SIG-M5 treated with dmso at 0.1 percent for 504 hours (cell line): ENCODE results near the gene TMCO2.
"Not testable (repeated sequence)": the region's sequence is repeated elsewhere in the genome, so short reads cannot be mapped to it uniquely, and the experiment has no call there.

ENCODE experiments used
- DNase-seq: peaks from one replicate; lab custom pipeline; 2025; ENCODE audit not compliant: unreplicated experiment; lab: John Stamatoyannopoulos, UW

TMCO2 gene

GRCh38 chr1:40247655-40248054 lies at the start of gene TMCO2:
Gene TMCO2, plus strand, starts transcription at chr1:40247937. Its CDS starts 57 bp downstream, at chr1:40247994.
- no peak for DNase-seq

DNA sequence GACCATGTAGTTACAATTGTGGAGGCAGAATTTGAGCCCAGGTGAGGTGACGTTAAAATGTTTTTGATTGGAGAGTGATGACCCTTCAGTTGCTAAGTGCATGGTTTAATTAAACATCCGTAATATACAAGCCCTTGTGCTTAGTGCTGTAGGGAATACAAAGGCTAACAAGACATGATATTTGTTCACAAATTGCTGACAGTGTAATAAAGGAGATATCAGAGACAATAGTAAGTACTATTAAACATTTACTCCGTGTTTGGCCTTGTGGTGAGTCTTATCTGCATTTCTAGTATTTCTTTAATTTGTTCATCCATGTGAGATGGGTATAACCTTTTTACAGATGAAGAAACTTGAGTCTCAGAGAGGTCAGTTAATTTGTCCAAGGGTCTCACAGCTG lies 48.6 kb upstream of the TMCO2 start:
- no peak for DNase-seq

- no peak for DNase-seq
Observed at GRCh38 chr1:40204856-40205255, 42.9 kb upstream of the TMCO2 start.

DNA sequence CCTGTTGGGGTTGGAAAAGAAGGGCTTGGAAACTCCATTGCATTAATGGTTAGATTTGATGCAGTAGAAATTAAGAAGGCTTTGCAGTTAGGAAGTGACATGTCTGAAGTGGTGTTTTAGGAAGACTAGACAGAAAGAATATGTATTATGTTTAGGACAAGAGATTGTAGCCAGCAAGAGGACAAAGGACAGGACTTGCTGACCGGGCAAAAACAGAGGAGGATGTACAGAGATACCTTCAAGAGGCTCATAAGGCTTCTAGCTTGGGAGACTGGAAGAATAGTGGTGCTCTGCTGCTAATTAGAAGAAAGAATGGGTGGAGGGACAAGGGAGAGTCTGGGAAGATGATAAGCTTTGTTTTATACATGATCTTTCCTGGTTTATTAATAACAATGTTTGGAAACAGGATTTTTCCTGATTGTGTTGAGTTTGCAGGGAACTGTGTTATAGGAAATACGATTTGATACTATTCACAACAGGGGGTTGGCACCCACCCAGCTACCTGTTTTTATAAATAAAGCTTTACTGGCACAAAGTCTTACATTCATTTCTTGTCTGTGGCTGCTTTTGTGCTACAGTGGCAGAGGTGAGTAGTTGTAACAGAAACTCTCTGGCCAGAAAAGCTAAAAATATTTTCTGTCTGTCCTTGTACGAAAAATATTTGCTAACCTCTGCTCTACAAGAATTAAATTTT lies 37.1 kb upstream of the TMCO2 start:
- DNase-seq, result no peak

DNA sequence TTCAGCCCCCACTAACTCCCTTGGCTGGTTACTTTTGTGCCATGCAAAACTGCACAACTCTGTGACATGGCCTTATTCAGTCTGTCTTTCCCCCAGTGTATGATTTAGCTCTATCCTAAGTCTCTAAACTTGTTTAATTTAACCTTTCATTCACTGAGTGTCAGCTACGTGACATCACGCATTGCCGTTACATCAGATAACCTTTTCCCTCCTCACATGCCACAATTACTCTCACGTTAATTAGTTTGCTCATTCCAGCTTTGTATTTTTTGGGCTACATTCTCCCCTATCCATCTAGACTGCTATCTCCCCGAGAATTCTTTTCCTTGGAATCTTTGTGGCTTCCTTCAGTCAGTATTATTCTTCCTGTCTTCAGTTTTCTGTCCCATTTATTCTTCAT lies 29.4 kb upstream of the TMCO2 start:
- no peak for DNase-seq

GRCh38 chr1:40221471-40221905 lies 26.2 kb upstream of the TMCO2 start:
- DNase-seq, result not testable (repeated sequence)

- no peak for DNase-seq
Observed at GRCh38 chr1:40221977-40222772, 25.6 kb upstream of the TMCO2 start.

- DNase-seq, result no peak
Observed at GRCh38 chr1:40224040-40224439, 23.7 kb upstream of the TMCO2 start.

DNA sequence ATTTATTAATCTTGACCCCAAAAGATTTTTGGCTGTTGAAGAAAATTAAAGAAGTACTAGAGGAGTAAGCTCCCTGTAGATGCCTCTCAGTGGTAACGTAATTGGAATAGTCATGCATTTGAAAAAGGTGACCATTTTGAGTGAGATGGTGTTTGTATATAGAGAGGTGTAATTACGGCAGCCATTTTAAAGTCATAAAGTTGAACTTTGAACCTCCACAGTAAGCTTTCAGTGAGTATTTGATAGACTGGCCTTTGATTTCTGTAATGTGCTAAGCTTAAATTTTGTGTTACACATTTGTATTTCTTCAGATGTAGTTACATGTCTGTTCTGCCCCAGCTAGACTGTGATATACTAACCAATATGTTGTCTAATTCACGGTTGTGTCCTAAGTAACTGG lies 21.5 kb upstream of the TMCO2 start:
- DNase-seq, result no peak

GRCh38 chr1:40232444-40232843 lies 15.3 kb upstream of the TMCO2 start:
- no peak for DNase-seq

- no peak for DNase-seq
Observed at GRCh38 chr1:40239626-40240025, 8.1 kb upstream of the TMCO2 start.

GRCh38 chr1:40240390-40240789 lies 7.3 kb upstream of the TMCO2 start:
- no peak for DNase-seq

DNA sequence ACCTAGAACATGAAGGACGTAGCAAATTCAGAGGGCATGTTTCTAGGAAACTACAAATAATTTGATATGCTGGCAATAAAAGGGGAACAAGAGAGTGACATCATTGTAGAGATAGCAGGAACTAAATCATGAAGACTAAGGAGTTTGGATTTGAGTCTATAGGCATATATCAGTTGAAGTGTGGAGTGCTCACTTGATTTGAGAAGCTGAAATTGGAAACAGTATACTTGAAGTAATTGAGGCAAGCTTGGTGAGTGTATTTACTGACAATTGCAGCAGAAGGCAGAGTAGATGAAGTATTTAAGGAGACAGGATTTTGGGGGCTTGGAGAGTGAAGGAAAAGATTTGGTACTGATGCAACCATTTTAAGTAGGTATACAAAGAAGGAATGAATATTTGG lies 6.4 kb upstream of the TMCO2 start:
- no peak for DNase-seq

GRCh38 chr1:40243351-40243750 lies 4.4 kb upstream of the TMCO2 start:
- DNase-seq, result no peak

GRCh38 chr1:40244138-40244744 lies 3.5 kb upstream of the TMCO2 start:
- no peak for DNase-seq

GRCh38 chr1:40245686-40246085 lies 2.1 kb upstream of the TMCO2 start:
- no peak for DNase-seq

- DNase-seq, result no peak
Observed at GRCh38 chr1:40248412-40248811, 675 bp downstream of the TMCO2 start.

DNA sequence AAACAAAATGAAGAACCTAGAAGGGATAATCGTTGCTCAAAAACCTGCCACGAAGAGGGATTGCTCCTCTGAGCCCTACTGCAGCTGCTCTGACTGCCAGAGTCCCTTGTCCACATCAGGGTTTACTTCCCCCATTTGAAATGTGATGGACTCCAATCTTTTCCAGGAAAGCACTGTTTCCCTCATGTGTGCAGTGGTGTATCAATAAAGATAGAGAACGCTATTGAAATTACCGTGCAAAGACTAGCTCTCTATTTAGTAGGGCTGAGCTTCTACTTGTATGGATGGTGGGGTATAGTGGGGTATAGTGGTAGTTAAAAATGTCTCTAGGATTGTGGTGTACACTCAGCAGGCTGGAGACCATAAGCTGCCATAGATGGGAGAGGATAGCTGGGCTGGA lies 3.7 kb downstream of the TMCO2 start:
- DNase-seq, result no peak

DNA sequence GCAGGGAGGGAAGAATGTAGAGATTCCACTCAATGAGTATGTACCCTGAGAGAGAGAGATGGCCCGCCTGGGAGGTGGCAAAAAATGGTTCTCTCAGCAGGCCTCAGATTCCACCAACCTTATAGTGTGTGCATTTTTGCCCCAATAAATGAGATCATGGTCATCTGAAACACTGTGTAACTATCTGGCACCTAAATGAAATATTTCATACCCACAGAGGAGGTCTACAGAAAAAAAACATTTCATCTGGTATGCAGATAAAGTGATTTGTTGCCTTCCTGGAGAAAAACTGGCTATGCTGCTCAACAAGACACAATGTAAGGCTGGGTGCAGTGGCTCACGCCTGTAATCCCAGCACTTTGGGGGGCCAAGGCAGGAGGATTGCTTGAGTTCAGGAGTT lies 4.9 kb downstream of the TMCO2 start:
- DNase-seq, result no peak

GRCh38 chr1:40255231-40255630 lies 7.5 kb downstream of the TMCO2 start:
- no peak for DNase-seq

DNA sequence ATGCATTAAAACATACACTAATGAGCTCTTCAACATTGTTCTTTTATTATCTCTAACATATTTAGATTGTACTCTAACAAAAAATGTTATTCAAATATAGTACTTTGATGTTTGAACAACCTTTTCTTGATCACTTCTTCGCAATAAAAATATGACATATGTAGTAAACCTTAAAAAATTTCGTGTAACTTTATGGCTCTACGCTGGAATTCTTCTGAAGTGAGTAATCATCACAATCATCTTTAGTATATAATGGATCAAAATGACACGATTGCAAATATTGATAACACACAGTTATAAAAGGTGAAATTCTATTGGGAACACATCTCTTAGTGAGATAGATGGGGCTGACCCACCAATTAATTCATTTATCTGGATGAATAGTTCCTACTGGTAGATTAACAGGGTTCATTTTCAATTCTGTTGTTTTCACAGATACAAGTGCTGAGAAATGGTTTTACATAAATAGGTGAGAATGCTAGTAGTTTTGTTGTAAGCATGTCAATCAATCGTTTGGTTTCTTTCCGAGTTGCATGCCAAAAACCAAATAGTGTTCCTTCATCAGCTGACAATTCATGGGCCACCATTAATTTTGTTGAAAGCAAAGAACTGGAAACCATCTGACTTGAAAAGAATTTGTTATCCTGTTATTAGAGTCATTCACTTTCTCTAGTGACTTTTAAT lies 8.8 kb downstream of the TMCO2 start:
- DNase-seq, result no peak

DNA sequence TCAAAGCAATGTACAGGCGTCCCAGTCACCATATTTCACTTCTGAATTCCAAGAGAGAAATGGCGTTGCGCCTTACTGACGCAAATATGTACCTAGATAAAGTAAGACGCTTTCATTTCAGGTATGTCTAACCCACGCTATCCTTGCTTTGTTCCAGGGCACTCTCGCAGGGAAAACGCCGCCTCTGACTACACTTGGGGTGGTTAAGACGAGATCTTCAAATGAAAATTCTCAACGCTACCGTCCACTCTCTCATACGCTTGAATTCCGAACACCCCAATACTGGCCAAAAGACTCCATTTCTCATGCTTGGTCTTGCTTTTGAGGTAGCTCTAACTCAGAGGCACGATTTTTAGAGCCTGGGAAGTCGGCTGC lies 9.6 kb downstream of the TMCO2 start:
- peak; percentile 48 for DNase-seq
